ENCODE measurements around the gene TMEM221.

Gene TMEM221

DNA sequence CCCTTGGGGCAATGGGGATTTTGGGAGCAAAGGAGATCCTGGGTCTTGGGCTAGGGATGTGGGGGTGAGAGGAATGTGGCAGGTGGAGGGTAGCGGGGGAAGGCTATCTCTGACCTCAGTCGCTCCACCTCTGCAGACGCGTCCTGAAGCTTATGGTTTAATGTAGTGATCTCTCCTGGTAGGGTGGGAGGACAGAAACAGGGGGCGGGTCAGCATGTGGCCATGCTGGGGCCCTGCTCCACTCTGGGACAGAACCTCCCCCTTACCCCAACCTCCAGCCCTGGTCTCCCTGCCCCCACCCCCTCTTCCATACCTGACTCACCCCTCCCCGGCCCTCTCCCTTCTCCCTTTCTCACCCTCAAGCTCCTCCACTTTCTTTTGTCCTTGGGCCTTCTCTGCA lies 44.5 kb downstream of the TMEM221 start:
- no peak overlapping the region for H3K4me3 ChIP-seq (ENCODE audit: low read length)
- DNase-seq (ENCODE audit: low read depth): no peak
- TF ChIP-seq, protein P1, sequence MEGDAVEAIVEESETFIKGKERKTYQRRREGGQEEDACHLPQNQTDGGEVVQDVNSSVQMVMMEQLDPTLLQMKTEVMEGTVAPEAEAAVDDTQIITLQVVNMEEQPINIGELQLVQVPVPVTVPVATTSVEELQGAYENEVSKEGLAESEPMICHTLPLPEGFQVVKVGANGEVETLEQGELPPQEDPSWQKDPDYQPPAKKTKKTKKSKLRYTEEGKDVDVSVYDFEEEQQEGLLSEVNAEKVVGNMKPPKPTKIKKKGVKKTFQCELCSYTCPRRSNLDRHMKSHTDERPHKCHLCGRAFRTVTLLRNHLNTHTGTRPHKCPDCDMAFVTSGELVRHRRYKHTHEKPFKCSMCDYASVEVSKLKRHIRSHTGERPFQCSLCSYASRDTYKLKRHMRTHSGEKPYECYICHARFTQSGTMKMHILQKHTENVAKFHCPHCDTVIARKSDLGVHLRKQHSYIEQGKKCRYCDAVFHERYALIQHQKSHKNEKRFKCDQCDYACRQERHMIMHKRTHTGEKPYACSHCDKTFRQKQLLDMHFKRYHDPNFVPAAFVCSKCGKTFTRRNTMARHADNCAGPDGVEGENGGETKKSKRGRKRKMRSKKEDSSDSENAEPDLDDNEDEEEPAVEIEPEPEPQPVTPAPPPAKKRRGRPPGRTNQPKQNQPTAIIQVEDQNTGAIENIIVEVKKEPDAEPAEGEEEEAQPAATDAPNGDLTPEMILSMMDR (conservative IDR thresholded peaks at IDR 0.05; ENCODE audit: low read length): no peak

DNA sequence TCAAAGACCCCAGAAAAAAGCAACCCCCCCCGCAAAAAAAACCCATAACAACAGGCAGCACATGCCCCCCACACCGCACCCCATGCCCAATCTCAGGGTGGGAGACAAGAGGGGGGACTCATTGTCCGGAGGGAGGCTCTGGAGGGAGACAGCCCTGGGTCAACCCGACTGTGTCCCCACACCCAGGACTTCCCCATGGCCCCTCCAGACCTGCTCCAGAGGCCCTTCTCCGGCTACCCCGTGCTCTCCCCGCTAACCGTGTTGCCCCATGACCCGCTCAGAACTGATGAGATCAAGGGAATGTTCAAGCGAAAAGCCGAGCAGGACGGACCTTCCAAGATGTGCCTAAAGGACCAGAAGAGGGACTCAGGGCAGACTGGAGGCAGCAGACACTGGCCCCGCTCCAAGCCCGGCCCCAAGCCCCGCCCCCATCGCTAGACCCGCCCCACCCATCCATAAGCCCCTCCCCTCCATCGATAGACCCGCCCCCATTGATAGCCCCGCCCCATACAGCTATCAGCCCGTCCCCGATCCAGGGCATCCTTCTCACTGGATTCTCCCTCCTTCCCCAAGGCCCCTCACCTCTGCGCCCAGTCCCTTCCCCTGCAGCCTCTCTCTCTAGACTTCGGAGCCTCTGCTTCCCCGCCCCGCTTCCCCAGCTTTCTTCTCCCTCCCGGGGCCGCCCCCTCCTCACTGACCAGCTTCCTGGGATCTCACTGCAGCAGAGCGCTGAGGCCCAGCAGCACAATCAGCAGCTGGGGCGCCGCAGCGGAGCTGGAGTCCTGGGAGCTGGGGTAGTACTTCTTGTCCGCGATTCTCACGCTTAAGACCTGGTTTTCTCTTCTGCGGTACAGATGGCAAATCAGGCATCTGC lies 45.2 kb downstream of the TMEM221 start:
- no peak for DNase-seq (ENCODE audit: low read depth)
- TF ChIP-seq, protein P1 (conservative IDR thresholded peaks at IDR 0.05; ENCODE audit: low read length): no peak
- no peak overlapping the region for H3K4me3 ChIP-seq (ENCODE audit: low read length)

DNA sequence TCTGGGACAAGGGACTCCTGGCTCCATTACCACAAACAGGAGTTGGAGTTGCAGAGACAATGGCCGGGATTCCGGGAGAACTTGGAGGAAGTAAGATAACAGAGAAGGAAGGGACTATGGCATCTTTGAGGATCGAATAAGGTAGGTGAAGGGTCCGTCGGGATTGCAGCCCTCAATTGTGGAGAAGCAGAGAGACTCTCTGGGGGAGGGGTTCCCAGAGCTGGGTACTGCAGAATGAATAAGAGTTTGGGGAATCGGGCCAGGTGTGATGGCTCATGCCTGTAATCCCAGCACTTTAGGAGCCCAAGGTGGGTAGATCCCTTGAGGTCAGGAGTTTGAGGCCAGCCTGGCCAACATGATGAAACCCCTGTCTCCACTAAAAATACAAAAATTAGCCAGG lies 46.8 kb downstream of the TMEM221 start:
- TF ChIP-seq, protein P1 (conservative IDR thresholded peaks at IDR 0.05; ENCODE audit: low read length): no peak
- no peak overlapping the region for H3K4me3 ChIP-seq (ENCODE audit: low read length)
- DNase-seq (ENCODE audit: low read depth): no peak

DNA sequence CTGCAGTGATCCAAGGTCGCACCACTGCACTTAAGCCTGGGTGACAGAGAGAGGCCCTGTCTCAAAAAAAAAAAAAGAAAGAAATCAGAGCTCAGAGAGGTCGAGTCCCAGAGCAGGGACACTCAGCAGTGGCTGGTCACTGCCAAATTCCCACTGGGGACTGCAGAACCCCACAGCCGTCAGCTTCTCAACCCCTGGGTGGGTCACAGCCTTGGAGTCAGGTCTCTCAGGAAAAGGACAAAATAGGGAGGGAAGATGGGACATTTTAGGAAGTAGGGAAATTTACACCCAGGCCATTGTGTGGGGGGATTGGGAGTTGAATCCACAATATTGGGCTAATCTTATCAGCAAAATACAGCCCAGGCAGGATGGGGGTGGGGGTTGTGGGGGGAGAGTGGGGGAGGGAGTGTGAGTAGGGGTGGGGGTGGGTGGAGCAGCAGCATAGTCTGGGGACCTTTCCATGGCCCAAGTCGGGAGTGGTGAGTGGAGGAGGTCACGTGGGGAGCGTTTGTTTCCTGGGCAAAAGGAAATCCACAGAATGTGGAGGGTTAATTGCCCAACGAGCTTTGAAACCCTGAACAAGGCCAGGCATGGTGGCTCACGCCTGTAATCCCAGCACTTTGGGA lies 49.5 kb downstream of the TMEM221 start:
- DNase-seq (ENCODE audit: low read depth): no peak
- TF ChIP-seq, protein P1 (conservative IDR thresholded peaks at IDR 0.05; ENCODE audit: low read length): no peak
- H3K4me3 ChIP-seq (ENCODE audit: low read length): no peak overlapping the region

DNA sequence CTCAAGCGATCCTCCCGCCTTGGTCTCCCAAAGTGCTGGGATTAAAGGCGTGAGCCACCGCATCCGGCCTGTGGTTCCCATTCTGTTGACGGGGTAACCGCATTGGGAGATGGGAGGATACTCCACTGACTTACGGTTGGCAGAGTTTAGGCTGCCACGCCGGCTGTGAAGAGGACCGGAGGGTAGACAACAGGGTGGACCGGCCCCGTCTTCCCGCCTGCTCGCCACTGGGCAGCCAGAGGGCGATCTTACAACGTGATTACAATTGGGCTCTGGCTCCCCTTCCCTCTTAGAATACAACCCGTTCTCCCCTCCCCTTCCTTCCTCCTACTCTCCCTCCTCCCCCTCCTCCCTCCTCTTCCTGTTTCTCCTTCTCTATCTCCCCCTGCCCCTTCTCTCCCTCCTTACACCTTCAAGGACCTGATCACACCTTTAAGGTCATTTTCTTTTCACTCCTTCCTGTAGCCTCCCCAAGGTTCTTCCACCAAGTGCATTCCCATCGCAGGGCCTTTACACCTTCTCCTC lies 53.5 kb downstream of the TMEM221 start:
- TF ChIP-seq, protein P1 (conservative IDR thresholded peaks at IDR 0.05; ENCODE audit: low read length): peak; percentile 72
- DNase-seq (ENCODE audit: low read depth): peak; percentile 60
- no peak overlapping the region for H3K4me3 ChIP-seq (ENCODE audit: low read length)

DNA sequence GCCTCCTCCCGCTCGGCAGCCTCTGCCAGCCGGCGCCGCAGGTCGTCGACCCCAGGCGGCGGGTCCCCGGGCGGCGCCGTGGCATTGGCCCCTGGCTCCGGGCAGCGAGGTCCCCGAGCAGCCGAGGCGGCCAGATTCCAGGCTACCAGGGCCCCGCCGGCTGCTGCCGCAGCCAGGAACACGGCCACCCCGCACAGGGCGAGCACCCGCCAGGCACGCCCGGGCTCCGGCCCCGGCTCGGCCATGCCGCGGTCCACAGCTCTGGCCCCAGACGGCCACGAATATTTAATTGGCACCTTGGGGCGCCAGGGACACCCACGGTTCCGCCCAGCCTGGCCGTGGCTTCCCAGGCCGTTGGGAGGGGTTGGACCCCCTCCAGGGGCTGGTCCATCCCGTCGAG lies 54.6 kb downstream of the TMEM221 start, which contains the start of gene CCDC194:
Gene CCDC194 (minus strand): TSS at position 283 of the 400 bp plus-strand sequence. CDS start 38 bp downstream, at position 245.
- H3K4me3 ChIP-seq (ENCODE audit: low read length): no peak within 1 kb of the TSS
- TF ChIP-seq, protein P1 (conservative IDR thresholded peaks at IDR 0.05; ENCODE audit: low read length): no peak
- DNase-seq (ENCODE audit: low read depth): no peak

All from AG10803 (cell line).